Natural killer cell (primary cell): ENCODE data around the gene SAMD3. TPM values are rescaled to one million over a fixed set of nuclear protein-coding genes. Genes with fewer than 3 reads are reported as not detected.
A peak's percentile ranks its signal among the peaks of the same experiment; 100 is the strongest.

Experiments used
- ATAC-seq, 3 donors: fragments of 150-1000 bp in 2 of 3; fragments of 200-7000 bp in 1 of 3; cut with Tn5 transposase; 1 replicate in 1 of 3; 2 replicates in 2 of 3; pipeline ENCODE4 v1.10.0; 2021; ENCODE audit warnings: mild to moderate bottlenecking in 2 of 3, moderate library complexity in 2 of 3
- DNase-seq, 2 donors: peaks; one replicate each; pipeline versions ENCODE4 v3.0.0 to v3.0.0-alpha.2; 2013 to 2021; ENCODE audit warnings: mixed read lengths in 1 of 2
- H3K27ac ChIP-seq: one replicate; pipeline ENCODE4 v1.5.1; 2013; ENCODE audit warnings: mild to moderate bottlenecking, low read length
- H3K27me3 ChIP-seq: one replicate; pipeline ENCODE4 v1.6.1; 2013; ENCODE audit warnings: low read length; ENCODE audit not compliant: control insufficient read depth, insufficient read depth
- H3K36me3 ChIP-seq: one replicate; pipeline ENCODE4 v1.6.1; 2013; ENCODE audit warnings: low read length; ENCODE audit not compliant: control insufficient read depth, insufficient read depth
- H3K4me1 ChIP-seq: one replicate; pipeline ENCODE4 v1.6.1; 2013; ENCODE audit warnings: low read length; ENCODE audit not compliant: control insufficient read depth, insufficient read depth
- H3K4me3 ChIP-seq: one replicate; pipeline ENCODE4 v1.5.1; 2013; ENCODE audit warnings: low read length
- H3K9me3 ChIP-seq: one replicate; pipeline ENCODE4 v1.6.1; 2013; ENCODE audit warnings: low read length; ENCODE audit not compliant: control insufficient read depth, insufficient read depth
- H3K27ac Mint-ChIP-seq, 2 donors: one replicate each; pipeline ENCODE4 v1.8.0; 2022; ENCODE audit warnings: mild to moderate bottlenecking in 2 of 2, mixed read lengths in 2 of 2, moderate library complexity in 1 of 2
- H3K27me3 Mint-ChIP-seq, 2 donors: one replicate each; pipeline ENCODE4 v1.8.0; 2022; ENCODE audit warnings: low read depth in 2 of 2, mixed read lengths in 2 of 2
- H3K36me3 Mint-ChIP-seq: one replicate; pipeline ENCODE4 v1.8.0; 2022; ENCODE audit warnings: mixed read lengths
- H3K4me1 Mint-ChIP-seq, 2 donors: one replicate each; pipeline ENCODE4 v1.8.0; 2022; ENCODE audit warnings: mixed read lengths in 2 of 2
- H3K4me3 Mint-ChIP-seq: one replicate; pipeline ENCODE4 v1.8.0; 2022; ENCODE audit warnings: mild to moderate bottlenecking, moderate library complexity, mixed read lengths
- H3K9me3 Mint-ChIP-seq, 2 donors: one replicate each; pipeline ENCODE4 v1.8.0; 2022; ENCODE audit warnings: mixed read lengths in 2 of 2
- CTCF ChIP-seq: fragments of 200-600 bp; IDR thresholded peaks from one replicate; pipeline ENCODE4 v1.8.0; 2022; ENCODE audit warnings: antibody characterized with exemption
- WGBS: methylation state at CpG from one replicate; pipeline ENCODE4 v1.1.7; 2013; ENCODE audit warnings: missing lambda C conversion rate; ENCODE audit not compliant: insufficient coverage; 5-methylcytosine and 5-hydroxymethylcytosine counted together
- intact Hi-C: fragments of 100-400 bp; cut with micrococcal nuclease; formaldehyde crosslinking; loops from one replicate; pipeline ENCODE4 v1.14.2; 2022
- total RNA-seq, 4 donors: library from RNA; stranded (reverse); fragments of 120-200 nt in 1 of 4; gene quantifications; one replicate each; pipeline versions ENCODE4 v1.2.3 to v1.2.4, GENCODE V29; 2013 to 2022

The SAMD3 gene
- total RNA-seq, 3 donors from 2014 or later (not counting 1 experiment from before 2014, with no cell fraction given), result 322 to 413 (median 339) TPM

GRCh38 chr6:130107710-130108109, 115.0 kb downstream of the SAMD3 start:
- H3K36me3 ChIP-seq, result peaks cover 9% of the 10 kb centered on the region

GRCh38 chr6:130105996-130106704, 116.6 kb downstream of the SAMD3 start:
- H3K36me3 ChIP-seq, result peaks cover 9% of the 10 kb centered on the region
- Mint-ChIP-seq H3K9me3 (peaks cover 0 to 6% of the 10 kb centered on the region in 2 donors), H3K27me3 (no peaks in the 10 kb centered on the region), H3K36me3 (peaks cover 28% of the 10 kb centered on the region), H3K4me3 (no peak overlapping the region), H3K27ac (peak overlapping the region in 1 of 2 donors; percentile 11), H3K4me1 (peaks cover 34 to 37% of the 10 kb centered on the region in 2 donors)
- intact Hi-C loops, result no loop called here
- WGBS, result 50% methylated on average over 3 of the region's 4 CpGs
- H3K4me1 ChIP-seq, result no peaks in the 10 kb centered on the region
- H3K27ac ChIP-seq, result peak overlapping the region; percentile 4
- DNase-seq, result no peak
- no peak for TF ChIP-seq CTCF
- H3K4me3 ChIP-seq, result no peak overlapping the region
- no peak for ATAC-seq
- H3K9me3 ChIP-seq, result no peaks in the 10 kb centered on the region
- H3K27me3 ChIP-seq, result no peaks in the 10 kb centered on the region

More at GRCh38 chr6:130107710-130108109, 115.0 kb downstream of the SAMD3 start:
- Histone ChIP-seq H3K4me1 (no peaks in the 10 kb centered on the region), H3K27me3 (no peaks in the 10 kb centered on the region), H3K27ac (no peak overlapping the region), H3K9me3 (no peaks in the 10 kb centered on the region), H3K4me3 (no peak overlapping the region)
- no peak overlapping the region for H3K27ac Mint-ChIP-seq
- H3K4me3 Mint-ChIP-seq, result no peak overlapping the region
- WGBS, result 100% methylated on average over 1 of the region's 1 CpG
- H3K36me3 Mint-ChIP-seq, result peaks cover 17% of the 10 kb centered on the region
- peaks cover 0 to 6% of the 10 kb centered on the region in 2 donors for H3K9me3 Mint-ChIP-seq
- H3K27me3 Mint-ChIP-seq, result no peaks in the 10 kb centered on the region
- peaks cover 34 to 37% of the 10 kb centered on the region in 2 donors for H3K4me1 Mint-ChIP-seq
- TF ChIP-seq CTCF, result no peak
- DNase-seq (no peak), ATAC-seq (no peak)
- intact Hi-C loops, result no loop called here

GRCh38 chr6:130099119-130099518, 123.6 kb downstream of the SAMD3 start:
- Mint-ChIP-seq H3K27me3 (no peaks in the 10 kb centered on the region), H3K4me1 (peaks cover 21 to 28% of the 10 kb centered on the region in 2 donors), H3K9me3 (no peaks in the 10 kb centered on the region), H3K36me3 (peaks cover 23% of the 10 kb centered on the region), H3K27ac (no peak overlapping the region), H3K4me3 (no peak overlapping the region)
- no peak for TF ChIP-seq CTCF
- no peaks in the 10 kb centered on the region for H3K4me1 ChIP-seq
- no peaks in the 10 kb centered on the region for H3K27me3 ChIP-seq
- WGBS, result 40% methylated on average over 1 of the region's 3 CpGs
- DNase-seq, result no peak
- intact Hi-C loops, result no loop called here
- no peak overlapping the region for H3K27ac ChIP-seq
- peak; percentile 46 to 72 (median 54) for ATAC-seq
- H3K36me3 ChIP-seq, result peaks cover 17% of the 10 kb centered on the region
- no peak overlapping the region for H3K4me3 ChIP-seq
- no peaks in the 10 kb centered on the region for H3K9me3 ChIP-seq
